ENCODE data around the gene EBI3.

GRCh38 chr19:4198467-4199126 lies 30.7 kb upstream of the EBI3 start:
- TF ChIP-seq, protein P1, sequence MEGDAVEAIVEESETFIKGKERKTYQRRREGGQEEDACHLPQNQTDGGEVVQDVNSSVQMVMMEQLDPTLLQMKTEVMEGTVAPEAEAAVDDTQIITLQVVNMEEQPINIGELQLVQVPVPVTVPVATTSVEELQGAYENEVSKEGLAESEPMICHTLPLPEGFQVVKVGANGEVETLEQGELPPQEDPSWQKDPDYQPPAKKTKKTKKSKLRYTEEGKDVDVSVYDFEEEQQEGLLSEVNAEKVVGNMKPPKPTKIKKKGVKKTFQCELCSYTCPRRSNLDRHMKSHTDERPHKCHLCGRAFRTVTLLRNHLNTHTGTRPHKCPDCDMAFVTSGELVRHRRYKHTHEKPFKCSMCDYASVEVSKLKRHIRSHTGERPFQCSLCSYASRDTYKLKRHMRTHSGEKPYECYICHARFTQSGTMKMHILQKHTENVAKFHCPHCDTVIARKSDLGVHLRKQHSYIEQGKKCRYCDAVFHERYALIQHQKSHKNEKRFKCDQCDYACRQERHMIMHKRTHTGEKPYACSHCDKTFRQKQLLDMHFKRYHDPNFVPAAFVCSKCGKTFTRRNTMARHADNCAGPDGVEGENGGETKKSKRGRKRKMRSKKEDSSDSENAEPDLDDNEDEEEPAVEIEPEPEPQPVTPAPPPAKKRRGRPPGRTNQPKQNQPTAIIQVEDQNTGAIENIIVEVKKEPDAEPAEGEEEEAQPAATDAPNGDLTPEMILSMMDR (IDR thresholded peaks at IDR 0.05), result no peak
- no peak for TF ChIP-seq POLR2A (IDR thresholded peaks at IDR 0.05)

All from right lobe of liver (tissue), 4 donors.